HEK293 (cell line): ENCODE data around the gene CXXC5.

Experiments
- YY1 ChIP-seq: fragments of 450-650 bp; formaldehyde crosslinking; IDR thresholded peaks from 2 replicates; pipeline ENCODE4 v1.5.1; 2018; ENCODE audit warnings: missing biosample characterization, missing genetic modification characterization
- ZFP3 ChIP-seq: fragments of 450-650 bp; formaldehyde crosslinking; IDR thresholded peaks from 2 replicates; pipeline ENCODE4 v1.5.1; 2016; ENCODE audit warnings: low read depth, missing biosample characterization, missing genetic modification characterization
- ZNF23 ChIP-seq: fragments of 450-650 bp; formaldehyde crosslinking; IDR thresholded peaks from 2 replicates; pipeline ENCODE4 v1.5.1; 2016; ENCODE audit warnings: missing biosample characterization, missing genetic modification characterization, borderline replicate concordance
- ZNF24 ChIP-seq: fragments of 450-650 bp; formaldehyde crosslinking; IDR thresholded peaks from 2 replicates; pipeline ENCODE4 v1.5.1; 2016; ENCODE audit warnings: missing biosample characterization, missing genetic modification characterization
- ZNF274 ChIP-seq, 2 experiments: fragments of 200-500 bp in 1 of 2; fragments of 450-650 bp in 1 of 2; sonication (Bioruptor generic) in 1 of 2; formaldehyde crosslinking in 1 of 2; IDR thresholded peaks; 2 replicates each; pipeline versions ENCODE4 v1.5.1 to v1.6.1; 2014 to 2016; ENCODE audit warnings: borderline replicate concordance in 1 of 2, inconsistent platforms in 1 of 2, low read length in 1 of 2, missing biosample characterization in 1 of 2, missing genetic modification characterization in 1 of 2
- ZNF501 ChIP-seq: fragments of 450-650 bp; formaldehyde crosslinking; IDR thresholded peaks from 2 replicates; pipeline ENCODE4 v1.5.1; 2016; ENCODE audit warnings: missing biosample characterization, missing genetic modification characterization
- ZNF513 ChIP-seq: fragments of 450-650 bp; IDR thresholded peaks from 2 replicates; pipeline ENCODE4 v1.5.1; 2018; ENCODE audit warnings: missing biosample characterization, missing genetic modification characterization
- ZNF549 ChIP-seq: fragments of 450-650 bp; IDR thresholded peaks from 2 replicates; pipeline ENCODE4 v1.5.1; 2018; ENCODE audit warnings: missing biosample characterization, missing genetic modification characterization, mild to moderate bottlenecking, inconsistent platforms, moderate library complexity
- ZNF596 ChIP-seq: fragments of 450-650 bp; IDR thresholded peaks from 2 replicates; pipeline ENCODE4 v1.5.0; 2018; ENCODE audit warnings: missing biosample characterization, mild to moderate bottlenecking, missing genetic modification characterization, moderate library complexity
- ZNF704 ChIP-seq: fragments of 450-650 bp; formaldehyde crosslinking; IDR thresholded peaks from 2 replicates; pipeline ENCODE4 v1.5.1; 2016; ENCODE audit warnings: missing biosample characterization, missing genetic modification characterization
- TF ChIP-seq, protein P1 (sequence below): fragments of 450-650 bp; formaldehyde crosslinking; IDR thresholded peaks from 2 replicates; pipeline ENCODE4 v1.5.1; 2016; ENCODE audit warnings: missing biosample characterization, missing genetic modification characterization
- TF ChIP-seq, protein P2 (sequence below): fragments of 450-650 bp; formaldehyde crosslinking; IDR thresholded peaks from 2 replicates; pipeline ENCODE4 v1.5.1; 2016; ENCODE audit warnings: missing biosample characterization, missing genetic modification characterization
- TF ChIP-seq, protein P3 (sequence below): fragments of 450-650 bp; formaldehyde crosslinking; IDR thresholded peaks from 2 replicates; pipeline ENCODE4 v1.5.1; 2016; ENCODE audit warnings: missing biosample characterization, missing genetic modification characterization
- TF ChIP-seq, protein P4 (sequence below): fragments of 450-650 bp; formaldehyde crosslinking; IDR thresholded peaks from 2 replicates; pipeline ENCODE4 v1.5.1; 2016; ENCODE audit warnings: missing biosample characterization, missing genetic modification characterization

GRCh38 chr5:139681466-139681865 lies 33.3 kb downstream of the CXXC5 start:
- TF ChIP-seq YY1 (tag by site-specific recombination): no peak
- no peak for TF ChIP-seq ZNF704 (tag by site-specific recombination)
- TF ChIP-seq, protein P1, sequence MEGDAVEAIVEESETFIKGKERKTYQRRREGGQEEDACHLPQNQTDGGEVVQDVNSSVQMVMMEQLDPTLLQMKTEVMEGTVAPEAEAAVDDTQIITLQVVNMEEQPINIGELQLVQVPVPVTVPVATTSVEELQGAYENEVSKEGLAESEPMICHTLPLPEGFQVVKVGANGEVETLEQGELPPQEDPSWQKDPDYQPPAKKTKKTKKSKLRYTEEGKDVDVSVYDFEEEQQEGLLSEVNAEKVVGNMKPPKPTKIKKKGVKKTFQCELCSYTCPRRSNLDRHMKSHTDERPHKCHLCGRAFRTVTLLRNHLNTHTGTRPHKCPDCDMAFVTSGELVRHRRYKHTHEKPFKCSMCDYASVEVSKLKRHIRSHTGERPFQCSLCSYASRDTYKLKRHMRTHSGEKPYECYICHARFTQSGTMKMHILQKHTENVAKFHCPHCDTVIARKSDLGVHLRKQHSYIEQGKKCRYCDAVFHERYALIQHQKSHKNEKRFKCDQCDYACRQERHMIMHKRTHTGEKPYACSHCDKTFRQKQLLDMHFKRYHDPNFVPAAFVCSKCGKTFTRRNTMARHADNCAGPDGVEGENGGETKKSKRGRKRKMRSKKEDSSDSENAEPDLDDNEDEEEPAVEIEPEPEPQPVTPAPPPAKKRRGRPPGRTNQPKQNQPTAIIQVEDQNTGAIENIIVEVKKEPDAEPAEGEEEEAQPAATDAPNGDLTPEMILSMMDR: no peak
- TF ChIP-seq, protein P2, sequence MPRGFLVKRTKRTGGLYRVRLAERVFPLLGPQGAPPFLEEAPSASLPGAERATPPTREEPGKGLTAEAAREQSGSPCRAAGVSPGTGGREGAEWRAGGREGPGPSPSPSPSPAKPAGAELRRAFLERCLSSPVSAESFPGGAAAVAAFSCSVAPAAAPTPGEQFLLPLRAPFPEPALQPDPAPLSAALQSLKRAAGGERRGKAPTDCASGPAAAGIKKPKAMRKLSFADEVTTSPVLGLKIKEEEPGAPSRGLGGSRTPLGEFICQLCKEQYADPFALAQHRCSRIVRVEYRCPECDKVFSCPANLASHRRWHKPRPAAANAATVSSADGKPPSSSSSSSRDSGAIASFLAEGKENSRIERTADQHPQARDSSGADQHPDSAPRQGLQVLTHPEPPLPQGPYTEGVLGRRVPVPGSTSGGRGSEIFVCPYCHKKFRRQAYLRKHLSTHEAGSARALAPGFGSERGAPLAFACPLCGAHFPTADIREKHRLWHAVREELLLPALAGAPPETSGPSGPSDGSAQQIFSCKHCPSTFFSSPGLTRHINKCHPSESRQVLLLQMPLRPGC (tag by site-specific recombination): no peak
- TF ChIP-seq ZNF513: no peak
- TF ChIP-seq ZNF24 (tag by site-specific recombination): no peak
- no peak for TF ChIP-seq ZNF274 (IDR thresholded peaks at IDR 0.05; ENCODE audit: low read length)
- TF ChIP-seq ZNF274 (tag by site-specific recombination; IDR thresholded peaks at IDR 0.05; ENCODE audit: borderline replicate concordance): no peak
- TF ChIP-seq, protein P3, sequence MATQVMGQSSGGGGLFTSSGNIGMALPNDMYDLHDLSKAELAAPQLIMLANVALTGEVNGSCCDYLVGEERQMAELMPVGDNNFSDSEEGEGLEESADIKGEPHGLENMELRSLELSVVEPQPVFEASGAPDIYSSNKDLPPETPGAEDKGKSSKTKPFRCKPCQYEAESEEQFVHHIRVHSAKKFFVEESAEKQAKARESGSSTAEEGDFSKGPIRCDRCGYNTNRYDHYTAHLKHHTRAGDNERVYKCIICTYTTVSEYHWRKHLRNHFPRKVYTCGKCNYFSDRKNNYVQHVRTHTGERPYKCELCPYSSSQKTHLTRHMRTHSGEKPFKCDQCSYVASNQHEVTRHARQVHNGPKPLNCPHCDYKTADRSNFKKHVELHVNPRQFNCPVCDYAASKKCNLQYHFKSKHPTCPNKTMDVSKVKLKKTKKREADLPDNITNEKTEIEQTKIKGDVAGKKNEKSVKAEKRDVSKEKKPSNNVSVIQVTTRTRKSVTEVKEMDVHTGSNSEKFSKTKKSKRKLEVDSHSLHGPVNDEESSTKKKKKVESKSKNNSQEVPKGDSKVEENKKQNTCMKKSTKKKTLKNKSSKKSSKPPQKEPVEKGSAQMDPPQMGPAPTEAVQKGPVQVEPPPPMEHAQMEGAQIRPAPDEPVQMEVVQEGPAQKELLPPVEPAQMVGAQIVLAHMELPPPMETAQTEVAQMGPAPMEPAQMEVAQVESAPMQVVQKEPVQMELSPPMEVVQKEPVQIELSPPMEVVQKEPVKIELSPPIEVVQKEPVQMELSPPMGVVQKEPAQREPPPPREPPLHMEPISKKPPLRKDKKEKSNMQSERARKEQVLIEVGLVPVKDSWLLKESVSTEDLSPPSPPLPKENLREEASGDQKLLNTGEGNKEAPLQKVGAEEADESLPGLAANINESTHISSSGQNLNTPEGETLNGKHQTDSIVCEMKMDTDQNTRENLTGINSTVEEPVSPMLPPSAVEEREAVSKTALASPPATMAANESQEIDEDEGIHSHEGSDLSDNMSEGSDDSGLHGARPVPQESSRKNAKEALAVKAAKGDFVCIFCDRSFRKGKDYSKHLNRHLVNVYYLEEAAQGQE: no peak
- TF ChIP-seq ZNF23: no peak
- TF ChIP-seq, protein P4, sequence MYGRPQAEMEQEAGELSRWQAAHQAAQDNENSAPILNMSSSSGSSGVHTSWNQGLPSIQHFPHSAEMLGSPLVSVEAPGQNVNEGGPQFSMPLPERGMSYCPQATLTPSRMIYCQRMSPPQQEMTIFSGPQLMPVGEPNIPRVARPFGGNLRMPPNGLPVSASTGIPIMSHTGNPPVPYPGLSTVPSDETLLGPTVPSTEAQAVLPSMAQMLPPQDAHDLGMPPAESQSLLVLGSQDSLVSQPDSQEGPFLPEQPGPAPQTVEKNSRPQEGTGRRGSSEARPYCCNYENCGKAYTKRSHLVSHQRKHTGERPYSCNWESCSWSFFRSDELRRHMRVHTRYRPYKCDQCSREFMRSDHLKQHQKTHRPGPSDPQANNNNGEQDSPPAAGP (tag by site-specific recombination): no peak
- TF ChIP-seq ZNF549 (tag by site-specific recombination): no peak
- TF ChIP-seq ZFP3: no peak
- no peak for TF ChIP-seq ZNF501 (tag by site-specific recombination)
- no peak for TF ChIP-seq ZNF596 (tag by site-specific recombination)
